Nephron (organoid): Measurements from ENCODE around the gene TBC1D10B.
A peak's percentile ranks its signal among the peaks of the same experiment; 100 is the strongest.

Experiments
- H3K27ac Mint-ChIP-seq, 3 experiments: 2 replicates each; pipeline ENCODE4 v1.8.0; 2020; ENCODE audit warnings: mixed read lengths in 3 of 3, mild to moderate bottlenecking in 2 of 3, moderate library complexity in 1 of 3
- H3K27me3 Mint-ChIP-seq: 2 replicates; pipeline ENCODE4 v1.8.0; 2021; ENCODE audit warnings: low read depth, mild to moderate bottlenecking, moderate library complexity, mixed read lengths
- H3K36me3 Mint-ChIP-seq: 2 replicates; pipeline ENCODE4 v1.8.0; 2020; ENCODE audit warnings: low read depth, mixed read lengths
- H3K4me1 Mint-ChIP-seq: 2 replicates; pipeline ENCODE4 v1.8.0; 2020; ENCODE audit warnings: mixed read lengths
- H3K4me3 Mint-ChIP-seq, 3 experiments: 2 replicates each; pipeline ENCODE4 v1.8.0; 2020; ENCODE audit warnings: mild to moderate bottlenecking in 3 of 3, mixed read lengths in 3 of 3, moderate library complexity in 2 of 3
- H3K9me3 Mint-ChIP-seq: 2 replicates; pipeline ENCODE4 v1.8.0; 2020; ENCODE audit warnings: mixed read lengths
- TF ChIP-seq, protein P1 (sequence below), 3 experiments: fragments of 200-600 bp; sonication (generic); IDR thresholded peaks; one replicate each; pipeline ENCODE4 v1.5.0; 2021; ENCODE audit warnings: antibody characterized with exemption in 3 of 3; ENCODE audit not compliant: unreplicated experiment in 3 of 3

TBC1D10B gene, protein sequence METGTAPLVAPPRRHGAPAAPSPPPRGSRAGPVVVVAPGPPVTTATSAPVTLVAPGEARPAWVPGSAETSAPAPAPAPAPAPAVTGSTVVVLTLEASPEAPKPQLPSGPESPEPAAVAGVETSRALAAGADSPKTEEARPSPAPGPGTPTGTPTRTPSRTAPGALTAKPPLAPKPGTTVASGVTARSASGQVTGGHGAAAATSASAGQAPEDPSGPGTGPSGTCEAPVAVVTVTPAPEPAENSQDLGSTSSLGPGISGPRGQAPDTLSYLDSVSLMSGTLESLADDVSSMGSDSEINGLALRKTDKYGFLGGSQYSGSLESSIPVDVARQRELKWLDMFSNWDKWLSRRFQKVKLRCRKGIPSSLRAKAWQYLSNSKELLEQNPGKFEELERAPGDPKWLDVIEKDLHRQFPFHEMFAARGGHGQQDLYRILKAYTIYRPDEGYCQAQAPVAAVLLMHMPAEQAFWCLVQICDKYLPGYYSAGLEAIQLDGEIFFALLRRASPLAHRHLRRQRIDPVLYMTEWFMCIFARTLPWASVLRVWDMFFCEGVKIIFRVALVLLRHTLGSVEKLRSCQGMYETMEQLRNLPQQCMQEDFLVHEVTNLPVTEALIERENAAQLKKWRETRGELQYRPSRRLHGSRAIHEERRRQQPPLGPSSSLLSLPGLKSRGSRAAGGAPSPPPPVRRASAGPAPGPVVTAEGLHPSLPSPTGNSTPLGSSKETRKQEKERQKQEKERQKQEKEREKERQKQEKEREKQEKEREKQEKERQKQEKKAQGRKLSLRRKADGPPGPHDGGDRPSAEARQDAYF

DNA sequence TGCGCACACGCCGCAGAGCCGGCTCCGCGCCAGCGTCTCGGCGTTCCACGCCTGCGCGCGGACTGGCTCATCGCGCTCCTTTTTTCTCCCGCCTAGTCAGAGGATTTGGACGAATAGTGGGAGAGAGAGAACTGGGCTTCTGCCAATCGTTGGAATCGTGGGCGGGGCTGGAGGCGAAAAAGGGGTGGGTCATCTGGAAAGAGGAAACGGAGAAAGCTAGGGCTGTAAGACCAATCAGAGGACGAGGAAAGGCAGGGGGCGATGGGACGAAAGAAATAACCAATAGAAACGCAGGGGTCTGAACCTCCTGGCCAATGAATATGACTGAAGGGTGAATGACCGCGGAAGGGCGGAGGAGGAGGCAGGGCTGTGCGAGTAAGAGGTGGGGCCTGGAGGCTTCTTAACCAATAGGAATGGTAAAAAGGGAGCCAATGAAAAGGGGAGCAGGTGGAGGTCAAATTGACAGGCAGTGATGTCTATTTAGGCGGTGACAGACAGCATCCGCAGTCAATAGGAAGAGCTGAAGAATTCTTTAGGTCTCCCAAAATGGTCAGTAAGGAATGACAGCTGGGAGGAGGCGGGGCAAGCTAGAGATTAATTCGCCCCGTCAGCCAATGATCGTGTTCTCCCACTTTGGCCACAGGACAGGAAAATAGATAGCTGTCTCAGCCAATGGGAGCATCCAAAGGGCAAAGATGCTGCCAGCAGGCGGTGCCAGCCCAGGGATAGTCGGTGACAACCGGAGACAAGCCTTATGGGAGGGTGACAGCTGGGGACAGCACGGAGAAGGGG, at the start of gene TBC1D10B:
Gene TBC1D10B (minus strand): TSS at position 39 of the 792 bp plus-strand sequence. CDS start 311 bp downstream, outside the sequence.
- H3K27me3 Mint-ChIP-seq = no peaks in the 10 kb centered on the region
- TF ChIP-seq, protein P1, sequence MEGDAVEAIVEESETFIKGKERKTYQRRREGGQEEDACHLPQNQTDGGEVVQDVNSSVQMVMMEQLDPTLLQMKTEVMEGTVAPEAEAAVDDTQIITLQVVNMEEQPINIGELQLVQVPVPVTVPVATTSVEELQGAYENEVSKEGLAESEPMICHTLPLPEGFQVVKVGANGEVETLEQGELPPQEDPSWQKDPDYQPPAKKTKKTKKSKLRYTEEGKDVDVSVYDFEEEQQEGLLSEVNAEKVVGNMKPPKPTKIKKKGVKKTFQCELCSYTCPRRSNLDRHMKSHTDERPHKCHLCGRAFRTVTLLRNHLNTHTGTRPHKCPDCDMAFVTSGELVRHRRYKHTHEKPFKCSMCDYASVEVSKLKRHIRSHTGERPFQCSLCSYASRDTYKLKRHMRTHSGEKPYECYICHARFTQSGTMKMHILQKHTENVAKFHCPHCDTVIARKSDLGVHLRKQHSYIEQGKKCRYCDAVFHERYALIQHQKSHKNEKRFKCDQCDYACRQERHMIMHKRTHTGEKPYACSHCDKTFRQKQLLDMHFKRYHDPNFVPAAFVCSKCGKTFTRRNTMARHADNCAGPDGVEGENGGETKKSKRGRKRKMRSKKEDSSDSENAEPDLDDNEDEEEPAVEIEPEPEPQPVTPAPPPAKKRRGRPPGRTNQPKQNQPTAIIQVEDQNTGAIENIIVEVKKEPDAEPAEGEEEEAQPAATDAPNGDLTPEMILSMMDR (IDR thresholded peaks at IDR 0.05; ENCODE audit: unreplicated experiment in 3 of 3) = peak in 2 of 3 experiments; percentile 17 to 37
- H3K27ac Mint-ChIP-seq = peak within 1 kb of the TSS; percentile 88 to 97 (median 92)
- H3K4me1 Mint-ChIP-seq = peaks cover 37% of the 10 kb centered on the region
- H3K36me3 Mint-ChIP-seq = peaks cover 12% of the 10 kb centered on the region
- H3K9me3 Mint-ChIP-seq = no peaks in the 10 kb centered on the region
- peak within 1 kb of the TSS; percentile 91 to 94 (median 92) for H3K4me3 Mint-ChIP-seq

DNA sequence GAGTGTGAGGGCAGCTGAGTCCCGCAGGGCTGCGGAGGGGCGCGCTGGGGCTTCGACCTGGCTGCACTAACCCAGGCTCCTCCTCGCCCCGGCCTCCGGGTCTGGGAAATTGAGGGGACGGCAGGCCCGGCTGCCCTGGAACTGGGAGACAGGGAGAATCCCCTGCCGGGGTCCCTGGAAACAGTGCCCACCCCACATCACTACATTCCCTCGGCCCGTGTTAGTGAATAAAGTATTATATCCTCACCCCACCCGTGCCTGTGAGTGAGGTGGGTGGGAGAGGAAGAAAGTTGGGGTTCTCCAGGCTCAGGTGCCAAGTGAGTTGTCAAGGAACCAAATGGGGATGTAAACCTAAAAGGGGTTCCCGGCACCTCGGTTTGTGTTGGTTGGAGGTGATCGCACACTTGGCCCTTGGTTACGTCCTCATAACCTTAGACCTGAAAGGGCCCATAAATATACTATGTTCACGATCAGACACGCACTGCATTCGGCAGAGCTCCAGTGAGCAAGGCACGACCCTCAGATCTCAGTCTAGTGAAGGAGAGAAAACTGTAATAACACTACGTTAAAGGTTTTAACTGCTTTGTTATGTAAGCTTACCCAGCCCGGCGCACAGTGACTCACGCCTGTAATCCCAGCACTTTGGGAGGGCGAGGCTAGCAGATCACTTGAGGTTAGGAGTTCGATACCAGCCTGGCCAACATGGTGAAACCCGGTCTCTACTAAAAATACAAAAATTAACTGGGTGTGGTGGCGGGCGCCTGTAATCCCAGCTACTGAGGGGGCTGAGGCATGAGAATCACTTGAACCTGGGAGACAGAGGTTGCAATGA, 48.3 kb upstream of the TBC1D10B start:
- Mint-ChIP-seq H3K27me3 (peaks cover 3% of the 10 kb centered on the region), H3K4me1 (no peaks in the 10 kb centered on the region), H3K36me3 (peaks cover 40% of the 10 kb centered on the region), H3K4me3 (peak overlapping the region; percentile 69 to 78 (median 78)), H3K27ac (no peak overlapping the region), H3K9me3 (no peaks in the 10 kb centered on the region)
- TF ChIP-seq, protein P1 (IDR thresholded peaks at IDR 0.05; ENCODE audit: unreplicated experiment in 3 of 3) = no peak

DNA sequence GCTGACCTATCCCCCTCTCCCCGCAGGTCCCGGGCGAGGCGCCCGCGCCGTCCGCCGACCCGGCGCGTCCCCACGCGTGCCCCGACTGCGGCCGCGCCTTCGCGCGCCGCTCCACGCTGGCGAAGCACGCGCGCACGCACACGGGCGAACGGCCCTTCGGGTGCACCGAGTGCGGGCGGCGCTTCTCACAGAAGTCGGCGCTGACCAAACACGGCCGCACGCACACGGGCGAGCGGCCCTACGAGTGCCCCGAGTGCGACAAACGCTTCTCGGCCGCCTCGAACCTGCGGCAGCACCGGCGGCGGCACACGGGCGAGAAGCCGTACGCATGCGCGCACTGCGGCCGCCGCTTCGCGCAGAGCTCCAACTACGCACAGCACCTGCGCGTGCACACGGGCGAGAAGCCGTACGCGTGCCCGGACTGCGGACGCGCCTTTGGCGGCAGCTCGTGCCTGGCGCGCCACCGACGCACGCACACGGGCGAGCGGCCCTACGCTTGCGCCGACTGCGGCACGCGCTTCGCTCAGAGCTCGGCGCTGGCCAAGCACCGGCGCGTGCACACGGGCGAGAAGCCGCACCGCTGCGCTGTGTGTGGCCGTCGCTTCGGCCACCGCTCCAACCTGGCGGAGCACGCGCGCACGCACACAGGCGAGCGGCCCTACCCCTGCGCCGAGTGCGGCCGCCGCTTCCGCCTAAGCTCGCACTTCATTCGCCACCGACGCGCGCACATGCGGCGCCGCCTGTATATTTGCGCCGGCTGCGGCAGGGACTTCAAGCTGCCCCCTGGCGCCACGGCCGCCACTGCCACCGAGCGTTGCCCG, 47.4 kb upstream of the TBC1D10B start:
- H3K4me3 Mint-ChIP-seq = peak overlapping the region; percentile 44 to 78 (median 69)
- H3K36me3 Mint-ChIP-seq = peaks cover 39% of the 10 kb centered on the region
- no peaks in the 10 kb centered on the region for H3K4me1 Mint-ChIP-seq
- H3K27me3 Mint-ChIP-seq = peaks cover 3% of the 10 kb centered on the region
- TF ChIP-seq, protein P1 (IDR thresholded peaks at IDR 0.05; ENCODE audit: unreplicated experiment in 3 of 3) = peak in 1 of 3 experiments; percentile 30
- H3K27ac Mint-ChIP-seq = no peak overlapping the region
- H3K9me3 Mint-ChIP-seq = no peaks in the 10 kb centered on the region

DNA sequence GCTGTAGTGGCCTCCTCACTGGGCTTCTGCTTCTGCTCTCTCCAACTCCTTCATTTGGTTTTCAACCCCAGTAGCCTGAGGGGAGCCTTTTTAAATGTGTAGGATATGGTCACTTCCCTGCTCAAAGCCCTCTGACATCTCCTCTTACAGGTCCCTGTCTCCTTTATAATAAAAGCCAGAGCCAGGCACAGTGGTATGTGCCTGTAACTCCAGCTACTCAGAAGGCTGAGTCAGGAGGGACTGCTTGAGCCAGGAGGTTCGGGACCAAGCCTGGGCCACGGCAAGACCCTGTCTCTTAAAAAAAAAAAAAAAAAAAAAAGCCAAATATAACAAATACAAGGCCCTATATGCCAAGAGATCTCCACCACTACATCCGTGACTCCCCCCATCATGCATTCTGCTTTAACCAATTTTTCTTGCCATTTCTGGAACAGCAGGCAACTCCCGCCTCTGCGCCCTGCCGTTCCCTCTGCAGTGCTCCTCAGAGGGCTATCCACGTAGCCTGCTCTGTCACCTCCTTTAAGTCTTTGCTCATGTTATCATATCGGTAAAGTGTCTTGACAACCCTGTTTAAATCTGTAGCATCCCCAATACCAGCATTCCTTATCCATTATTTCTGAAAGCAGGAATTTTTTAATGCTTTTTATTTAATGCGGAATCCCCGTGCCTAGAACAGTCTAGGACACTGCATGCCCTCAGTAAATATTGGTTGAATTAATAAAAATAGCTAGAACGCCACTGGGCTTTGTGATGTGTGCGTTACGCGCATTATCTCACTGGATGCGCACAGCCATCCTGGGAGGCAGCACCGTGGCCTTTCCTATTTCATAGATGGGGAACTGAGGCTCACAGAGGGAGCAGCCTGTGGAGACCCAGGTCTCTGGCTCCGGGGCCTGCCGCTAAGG, 46.6 kb upstream of the TBC1D10B start:
- Mint-ChIP-seq H3K4me1 (peaks cover 4% of the 10 kb centered on the region), H3K27ac (no peak overlapping the region), H3K27me3 (peaks cover 3% of the 10 kb centered on the region), H3K4me3 (peak overlapping the region; percentile 13 to 20 (median 17)), H3K9me3 (no peaks in the 10 kb centered on the region), H3K36me3 (peaks cover 39% of the 10 kb centered on the region)
- TF ChIP-seq, protein P1 (IDR thresholded peaks at IDR 0.05; ENCODE audit: unreplicated experiment in 3 of 3) = no peak
